GM18861 (cell line): ENCODE measurements around the gene EPM2A.

Source experiments
- ATAC-seq: cut with Tn5 transposase; IDR thresholded peaks from one replicate; pipeline ENCODE4 v1.9.1; 2021; ENCODE audit not compliant: unreplicated experiment

The EPM2A gene

DNA sequence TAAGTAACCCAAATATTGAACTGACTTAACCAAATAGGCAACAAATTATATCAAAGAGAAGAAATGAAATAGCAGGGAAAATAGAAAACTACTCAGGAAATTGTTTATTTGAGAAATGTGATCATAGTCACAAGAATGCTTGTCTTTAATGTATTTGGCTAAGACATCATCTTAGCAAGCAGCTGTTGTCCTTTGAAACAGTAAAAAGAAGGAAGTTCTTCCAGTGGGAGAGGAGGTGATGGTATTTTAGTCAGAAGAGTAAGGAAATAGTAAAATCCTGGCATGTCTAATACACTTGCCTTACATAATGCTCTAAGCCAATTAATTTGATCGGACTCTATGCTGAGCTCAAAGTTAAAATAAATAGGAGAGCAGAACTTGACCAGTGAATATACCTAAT is 126.5 kb downstream of the EPM2A start:
- ATAC-seq: no peak

- ATAC-seq: no peak
These were observed 131.3 kb downstream of the EPM2A start for GRCh38 chr6:145603991-145604390.

DNA sequence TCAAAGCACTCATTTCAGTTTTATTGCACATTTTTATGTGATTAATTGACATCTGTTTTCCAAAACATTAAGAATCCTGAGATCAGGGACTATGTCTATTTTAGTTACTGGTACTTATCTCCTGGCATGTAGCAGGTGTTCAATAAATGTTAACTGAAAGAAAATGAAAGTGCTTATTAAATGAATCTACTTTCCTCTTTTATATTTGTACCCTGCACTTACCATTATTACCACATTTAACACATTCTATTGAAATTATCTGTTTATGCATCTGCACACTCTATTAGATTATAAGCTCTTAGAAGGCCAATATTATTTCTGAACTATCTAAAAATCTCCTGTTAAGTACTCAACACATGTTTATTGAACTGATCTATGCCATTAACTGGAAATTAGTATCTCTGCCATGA is 131.9 kb downstream of the EPM2A start:
- ATAC-seq: no peak

DNA sequence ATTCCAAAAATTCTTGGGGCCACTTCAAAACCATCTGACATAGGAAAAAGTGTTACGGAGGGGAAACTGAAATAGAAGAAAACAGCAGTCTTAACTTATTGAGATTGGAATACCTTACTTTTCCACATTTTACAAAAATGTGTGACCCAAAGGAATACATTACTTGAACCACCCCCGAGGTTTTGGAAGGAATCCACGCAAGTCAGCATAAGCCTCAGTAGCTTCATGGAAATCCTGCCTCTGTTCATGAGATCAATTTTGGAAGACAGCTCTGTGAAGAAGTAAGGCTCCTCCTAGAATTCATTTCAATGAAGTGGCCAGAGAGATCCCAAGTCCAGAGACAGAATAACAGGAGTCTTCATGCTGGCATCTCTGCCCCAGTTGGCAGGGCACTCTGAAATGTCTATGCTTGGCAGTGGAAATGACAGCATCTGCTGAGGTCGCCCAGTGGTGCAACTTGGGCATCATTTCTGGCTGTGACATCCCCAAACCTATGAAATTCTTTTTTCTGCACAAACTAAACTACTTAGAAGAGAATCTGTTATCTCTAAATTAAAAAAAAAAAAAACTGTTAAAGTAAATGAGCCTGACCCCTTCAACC is 132.5 kb downstream of the EPM2A start:
- ATAC-seq: no peak

GRCh38 chr6:145601397-145601796 is 133.9 kb downstream of the EPM2A start:
- no peak for ATAC-seq

GRCh38 chr6:145600299-145600698 is 135.0 kb downstream of the EPM2A start:
- ATAC-seq: no peak

DNA sequence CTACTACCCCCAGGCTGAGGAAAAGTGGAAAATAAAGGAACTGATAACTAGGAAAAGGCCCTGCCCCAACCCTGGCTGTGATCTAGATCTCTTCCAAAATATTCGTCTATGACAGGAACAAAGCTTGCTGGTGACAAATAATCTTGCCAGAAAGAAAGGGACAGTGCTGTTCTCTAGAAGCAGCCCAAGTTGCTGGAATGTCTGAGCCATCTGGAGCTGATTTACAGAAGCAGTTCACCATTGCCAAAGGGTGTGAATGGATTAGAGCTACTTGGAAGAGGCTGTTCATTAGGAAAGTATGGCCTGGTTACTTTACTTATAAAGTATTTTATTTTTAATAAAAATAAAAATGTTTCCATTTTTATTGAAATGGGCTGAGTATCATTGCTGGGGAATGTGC is 146.3 kb downstream of the EPM2A start:
- ATAC-seq: no peak

- ATAC-seq: no peak
These were observed 148.0 kb downstream of the EPM2A start for GRCh38 chr6:145587334-145587733.

- no peak for ATAC-seq
These were observed 151.6 kb downstream of the EPM2A start for GRCh38 chr6:145583753-145584152.
